SK-N-DZ (cell line): ENCODE data around the gene ZCWPW1.
"Not testable (repeated sequence)": the region's sequence is repeated elsewhere in the genome, so short reads cannot be mapped to it uniquely, and the experiment has no call there.

ENCODE experiments used
- DNase-seq: peaks from one replicate; pipeline ENCODE4 v3.0.0-alpha.2; 2015; ENCODE audit warnings: low spot score

Gene ZCWPW1

GRCh38 chr7:100401811-100402210 lies 26.7 kb downstream of the ZCWPW1 start:
- DNase-seq, result no peak

GRCh38 chr7:100400656-100401055 lies 27.8 kb downstream of the ZCWPW1 start:
- peak; percentile 60 for DNase-seq

GRCh38 chr7:100400041-100400440 lies 28.5 kb downstream of the ZCWPW1 start:
- no peak for DNase-seq

GRCh38 chr7:100398239-100398638 lies 30.3 kb downstream of the ZCWPW1 start:
- no peak for DNase-seq

- DNase-seq, result no peak
Measured at GRCh38 chr7:100397315-100398081, 31.0 kb downstream of the ZCWPW1 start.

- DNase-seq, result no peak
Measured at GRCh38 chr7:100396421-100396982, 32.0 kb downstream of the ZCWPW1 start.

- DNase-seq, result no peak
Measured at GRCh38 chr7:100394077-100394476, 34.4 kb downstream of the ZCWPW1 start.

- no peak for DNase-seq
Measured at GRCh38 chr7:100393233-100393905, 35.1 kb downstream of the ZCWPW1 start.

DNA sequence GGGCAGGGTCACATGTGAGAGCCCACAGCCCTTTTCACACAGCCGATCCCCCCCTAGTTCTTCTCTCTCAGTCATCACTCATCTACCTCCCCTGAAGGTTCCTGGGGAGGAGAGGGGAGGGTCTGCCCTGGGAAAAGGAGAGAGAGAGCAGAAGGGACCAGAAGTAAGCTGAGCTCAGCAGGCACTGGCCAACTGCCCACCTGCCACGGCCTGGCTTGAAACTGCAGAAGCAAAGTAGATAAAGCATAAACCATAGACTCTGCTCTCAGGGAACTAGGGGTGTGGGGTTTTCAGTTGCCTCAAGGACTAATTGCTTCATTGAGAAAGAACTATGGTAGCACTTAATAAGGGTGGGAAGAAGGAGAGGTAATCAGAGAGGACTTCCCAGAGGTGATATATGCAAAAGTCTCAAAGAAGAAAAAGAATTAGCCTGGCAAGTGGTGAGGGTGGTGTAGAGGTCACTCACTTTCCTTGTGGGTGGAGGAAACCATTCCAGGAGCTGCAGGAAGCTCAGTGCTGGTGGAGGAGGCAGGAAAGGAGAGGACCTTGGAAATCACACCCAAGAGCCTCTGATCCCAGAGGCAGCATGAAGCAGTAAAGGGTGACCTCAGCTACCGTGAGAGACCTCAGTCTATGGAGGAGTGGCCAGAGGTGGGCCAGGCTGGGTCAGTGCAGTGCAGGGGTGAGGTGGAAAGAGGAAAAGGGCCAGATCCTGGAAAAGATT lies 38.1 kb downstream of the ZCWPW1 start:
- no peak for DNase-seq

- DNase-seq, result no peak
Measured at GRCh38 chr7:100389437-100390088, 38.9 kb downstream of the ZCWPW1 start.

GRCh38 chr7:100387695-100388094 lies 40.8 kb downstream of the ZCWPW1 start:
- DNase-seq, result no peak

- DNase-seq, result no peak
Measured at GRCh38 chr7:100386940-100387339, 41.6 kb downstream of the ZCWPW1 start.

- DNase-seq, result no peak
Measured at GRCh38 chr7:100384628-100385294, 43.7 kb downstream of the ZCWPW1 start.

DNA sequence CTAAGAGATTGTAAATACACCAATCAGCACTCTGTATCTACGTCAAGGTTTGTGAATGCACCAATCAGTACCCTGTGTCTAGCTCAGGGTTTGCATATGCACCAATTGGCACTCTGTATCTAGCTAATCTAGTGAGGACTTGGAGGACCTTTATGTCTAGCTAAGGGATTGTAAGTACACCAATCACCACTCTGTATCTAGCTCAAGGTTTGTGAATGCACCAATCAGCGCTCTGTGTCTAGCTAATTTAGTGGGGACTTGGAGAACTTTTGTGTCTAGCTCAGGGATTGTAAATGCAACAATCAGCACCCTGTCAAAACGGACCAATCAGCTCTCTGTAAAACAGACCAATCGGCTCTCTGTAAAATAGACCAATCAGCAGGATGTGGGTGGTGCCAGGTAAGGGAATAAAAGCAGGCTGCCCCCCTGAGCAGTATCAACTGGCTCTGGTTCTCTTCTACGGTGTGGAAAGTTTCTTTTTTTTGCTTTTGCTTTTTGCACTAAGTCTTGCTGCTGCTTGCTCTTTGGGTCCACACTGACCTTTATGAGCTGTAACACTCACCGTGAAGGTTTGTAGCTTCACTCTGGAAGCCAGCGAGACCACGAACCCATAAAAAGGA lies 46.2 kb downstream of the ZCWPW1 start:
- peak; percentile 56 for DNase-seq

GRCh38 chr7:100381531-100382233 lies 46.8 kb downstream of the ZCWPW1 start:
- DNase-seq, result not testable (repeated sequence)

GRCh38 chr7:100380196-100380595 lies 48.3 kb downstream of the ZCWPW1 start:
- DNase-seq, result no peak

DNA sequence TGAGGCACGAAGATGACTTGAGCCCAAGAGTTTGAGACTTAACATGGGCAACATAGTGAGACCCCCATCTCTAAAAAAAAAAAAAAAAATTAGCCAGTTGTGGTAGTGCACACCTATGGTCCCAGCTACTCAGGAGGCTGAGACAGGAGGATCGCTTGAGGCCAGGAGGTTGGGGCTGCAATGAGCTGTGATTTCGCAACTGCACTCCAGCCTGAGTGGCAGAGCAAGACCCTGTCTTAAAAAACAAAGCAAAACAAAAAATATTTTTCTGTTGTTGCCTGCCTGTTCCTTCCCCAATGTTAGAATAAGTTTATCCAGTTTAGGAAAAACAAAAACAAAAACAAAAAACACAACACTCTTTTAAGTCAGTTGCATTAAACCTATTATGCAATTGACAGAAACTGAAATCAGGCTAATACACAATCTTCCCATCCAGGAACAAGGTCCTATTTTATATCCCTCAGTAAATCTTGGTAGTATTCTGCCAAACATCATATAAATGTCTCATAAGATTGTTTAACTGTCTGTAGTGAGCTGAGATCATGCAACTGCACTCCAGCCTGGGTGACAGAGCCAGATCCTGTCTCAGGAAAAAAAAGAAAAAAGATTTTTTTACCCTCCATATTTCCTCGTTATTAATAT lies 50.3 kb downstream of the ZCWPW1 start:
- no peak for DNase-seq

DNA sequence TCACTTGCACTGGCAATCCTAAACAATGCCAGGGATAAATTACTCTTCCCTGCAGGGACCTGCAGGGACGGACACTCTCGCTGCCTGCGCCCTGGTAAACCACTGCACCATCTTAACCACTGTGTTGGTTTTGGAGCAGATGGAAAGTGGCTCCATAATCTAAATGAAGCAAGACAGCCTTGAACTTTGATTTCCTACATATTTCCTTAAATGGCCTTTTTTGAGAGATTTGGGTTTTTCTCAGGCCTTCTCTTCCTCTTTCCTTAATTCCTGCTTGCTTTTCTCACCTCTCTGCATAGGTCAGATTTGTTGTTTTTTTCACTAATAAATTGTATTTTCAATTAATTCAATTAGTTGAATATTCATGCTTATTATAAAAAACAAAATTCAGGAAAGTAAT lies 52.4 kb downstream of the ZCWPW1 start:
- no peak for DNase-seq

- DNase-seq, result no peak
Measured at GRCh38 chr7:100374601-100375000, 53.9 kb downstream of the ZCWPW1 start.
